H9 (cell line): ENCODE data around the gene MMP25. TPM values are rescaled to one million over a fixed set of nuclear protein-coding genes. Genes with fewer than 3 reads are reported as not detected.

Source experiments
- DNase-seq: peaks from one replicate; pipeline ENCODE4 v3.0.0-alpha.2; 2017
- H2AFZ ChIP-seq: one replicate; pipeline ENCODE4 v1.6.1; 2013; ENCODE audit warnings: mild to moderate bottlenecking, low read length, control low read depth, moderate library complexity
- H2AK5ac ChIP-seq: 2 replicates; pipeline ENCODE4 v1.6.1; 2013; ENCODE audit warnings: low read length, control low read depth, mixed read lengths; ENCODE audit not compliant: insufficient read length
- H2BK120ac ChIP-seq: one replicate; pipeline ENCODE4 v1.6.1; 2013; ENCODE audit warnings: low read depth, mild to moderate bottlenecking, low read length, control low read depth, inconsistent platforms; ENCODE audit not compliant: poor library complexity, severe bottlenecking
- H2BK12ac ChIP-seq: 2 replicates; pipeline ENCODE4 v1.6.1; 2013; ENCODE audit warnings: low read length, control low read depth, mixed read lengths, low read depth; ENCODE audit not compliant: insufficient read length
- H2BK15ac ChIP-seq: 2 replicates; pipeline ENCODE4 v1.6.1; 2013; ENCODE audit warnings: low read depth, low read length, control low read depth
- H2BK20ac ChIP-seq: one replicate; pipeline ENCODE4 v1.6.1; 2013; ENCODE audit warnings: low read depth, mild to moderate bottlenecking, low read length, control low read depth, inconsistent platforms; ENCODE audit not compliant: poor library complexity, severe bottlenecking
- H2BK5ac ChIP-seq: 2 replicates; pipeline ENCODE4 v1.6.1; 2013; ENCODE audit warnings: low read length, control low read depth, mixed read lengths; ENCODE audit not compliant: insufficient read length
- H3K14ac ChIP-seq: 2 replicates; pipeline ENCODE4 v1.6.1; 2013; ENCODE audit warnings: low read length, control low read depth; ENCODE audit not compliant: insufficient read depth
- H3K18ac ChIP-seq: 2 replicates; pipeline ENCODE4 v1.6.1; 2013; ENCODE audit warnings: low read depth, mild to moderate bottlenecking, mixed read lengths, low read length, control low read depth; ENCODE audit not compliant: insufficient read length
- H3K23ac ChIP-seq: 2 replicates; pipeline ENCODE4 v1.6.1; 2013; ENCODE audit warnings: low read length, control low read depth, mixed read lengths, low read depth; ENCODE audit not compliant: insufficient read length
- H3K23me2 ChIP-seq: 2 replicates; pipeline ENCODE4 v1.6.1; 2013; ENCODE audit warnings: low read depth, mild to moderate bottlenecking, mixed read lengths, low read length, control low read depth; ENCODE audit not compliant: insufficient read length, poor library complexity, severe bottlenecking
- H3K27ac ChIP-seq: 2 replicates; pipeline ENCODE4 v1.5.1; 2013; ENCODE audit warnings: low read length, control low read depth, mixed read lengths, low read depth; ENCODE audit not compliant: insufficient read length
- H3K27me3 ChIP-seq: 2 replicates; pipeline ENCODE4 v1.6.1; 2013; ENCODE audit warnings: low read length, control low read depth, inconsistent platforms; ENCODE audit not compliant: insufficient read depth
- H3K4ac ChIP-seq: 2 replicates; pipeline ENCODE4 v1.6.1; 2013; ENCODE audit warnings: low read depth, mild to moderate bottlenecking, control low read depth, inconsistent platforms, low read length, moderate library complexity
- H3K4me1 ChIP-seq: 2 replicates; pipeline ENCODE4 v1.6.1; 2013; ENCODE audit warnings: low read length, control low read depth, inconsistent platforms; ENCODE audit not compliant: insufficient read depth
- H3K4me2 ChIP-seq: 2 replicates; pipeline ENCODE4 v1.6.1; 2013; ENCODE audit warnings: low read length, control low read depth, mixed read lengths; ENCODE audit not compliant: insufficient read length, insufficient read depth
- H3K56ac ChIP-seq: 2 replicates; pipeline ENCODE4 v1.6.1; 2013; ENCODE audit warnings: low read depth, mild to moderate bottlenecking, mixed read lengths, low read length, control low read depth; ENCODE audit not compliant: insufficient read length
- H3K79me1 ChIP-seq: 2 replicates; pipeline ENCODE4 v1.6.1; 2013; ENCODE audit warnings: low read depth, mild to moderate bottlenecking, moderate library complexity, low read length, control low read depth, inconsistent platforms; ENCODE audit not compliant: insufficient read depth, poor library complexity, severe bottlenecking
- H3K79me2 ChIP-seq: 2 replicates; pipeline ENCODE4 v1.6.1; 2013; ENCODE audit warnings: low read length, control low read depth, inconsistent platforms; ENCODE audit not compliant: insufficient read depth
- H3K9ac ChIP-seq: 2 replicates; pipeline ENCODE4 v1.6.1; 2013; ENCODE audit warnings: low read length, control low read depth, mixed read lengths; ENCODE audit not compliant: insufficient read length; ENCODE audit errors: extremely low read depth
- H3K9me3 ChIP-seq: one replicate; pipeline ENCODE4 v1.6.1; 2013; ENCODE audit warnings: low read depth, low read length, inconsistent platforms; ENCODE audit not compliant: control insufficient read depth
- H3T11ph ChIP-seq: one replicate; pipeline ENCODE4 v1.6.1; 2013; ENCODE audit warnings: mild to moderate bottlenecking, low read length, control low read depth, inconsistent platforms
- H4K20me1 ChIP-seq: one replicate; pipeline ENCODE4 v1.6.1; 2013; ENCODE audit not compliant: control insufficient read depth, insufficient read length, insufficient read depth
- H4K5ac ChIP-seq: 2 replicates; pipeline ENCODE4 v1.6.1; 2013; ENCODE audit warnings: low read depth, mild to moderate bottlenecking, mixed read lengths, low read length, control low read depth; ENCODE audit not compliant: insufficient read length
- H4K8ac ChIP-seq: replicated peaks from 2 replicates; pipeline ENCODE4 v1.6.1; 2013; ENCODE audit warnings: low read length, control low read depth, mixed read lengths, low read depth; ENCODE audit not compliant: insufficient read length
- H4K91ac ChIP-seq: 2 replicates; pipeline ENCODE4 v1.6.1; 2013; ENCODE audit warnings: low read depth, mild to moderate bottlenecking, moderate library complexity, mixed read lengths, low read length, control low read depth; ENCODE audit not compliant: insufficient read length
- H3K27ac Mint-ChIP-seq, 3 experiments: 2 replicates in 2 of 3; 3 replicates in 1 of 3; pipeline ENCODE4 v1.8.0; 2020 to 2021; ENCODE audit warnings: mixed read lengths in 3 of 3, mild to moderate bottlenecking in 1 of 3, moderate library complexity in 1 of 3
- H3K27me3 Mint-ChIP-seq: 2 replicates; pipeline ENCODE4 v1.8.0; 2021; ENCODE audit warnings: low read depth, mild to moderate bottlenecking, moderate library complexity, mixed read lengths
- H3K36me3 Mint-ChIP-seq, 3 experiments: 2 replicates in 2 of 3; 3 replicates in 1 of 3; pipeline ENCODE4 v1.8.0; 2020 to 2021; ENCODE audit warnings: low read depth in 3 of 3, mixed read lengths in 3 of 3; ENCODE audit not compliant: insufficient read depth in 1 of 3
- H3K4me1 Mint-ChIP-seq, 2 experiments: 2 replicates each; pipeline ENCODE4 v1.8.0; 2020; ENCODE audit warnings: mixed read lengths in 2 of 2
- H3K4me3 Mint-ChIP-seq, 2 experiments: 2 replicates in 1 of 2; 3 replicates in 1 of 2; pipeline ENCODE4 v1.8.0; 2020 to 2021; ENCODE audit warnings: mild to moderate bottlenecking in 2 of 2, mixed read lengths in 2 of 2, moderate library complexity in 1 of 2
- H3K9me3 Mint-ChIP-seq, 2 experiments: 2 replicates in 1 of 2; 3 replicates in 1 of 2; pipeline ENCODE4 v1.8.0; 2020; ENCODE audit warnings: mild to moderate bottlenecking in 2 of 2, mixed read lengths in 2 of 2, moderate library complexity in 1 of 2
- CTCF ChIP-seq: fragments of 200-600 bp; sonication (generic); conservative IDR thresholded peaks from 3 replicates; pipeline ENCODE4 v1.8.0; 2021; ENCODE audit warnings: antibody characterized with exemption, mild to moderate bottlenecking
- WGBS: extraction: QIAGEN DNeasy Blood & Tissue Kit; methylation state at CpG from one replicate; pipeline ENCODE4 v1.1.7; 2013; ENCODE audit warnings: missing lambda C conversion rate, low lambda C conversion rate, mixed read lengths; ENCODE audit not compliant: insufficient read length; ENCODE audit errors: extremely low coverage; 5-methylcytosine and 5-hydroxymethylcytosine counted together
- total RNA-seq: library from RNA; stranded (reverse); gene quantifications from 2 replicates; pipeline ENCODE4 v1.2.1, GENCODE V29; 2021

MMP25 gene
- total RNA-seq, 1 experiment from 2014 or later, result 13.5 TPM

GRCh38 chr16:3066440-3066748 is 20.0 kb downstream of the MMP25 start:
- no peaks in the 10 kb centered on the region for H3K36me3 Mint-ChIP-seq
- Histone ChIP-seq H2BK20ac (no peak overlapping the region), H4K8ac (no peak overlapping the region), H3T11ph (no peak overlapping the region), H3K79me2 (no peaks in the 10 kb centered on the region), H3K4ac (no peak overlapping the region), H3K18ac (no peak overlapping the region), H2AFZ (no peak overlapping the region), H3K9ac (no peak overlapping the region), H2BK12ac (no peak overlapping the region), H2BK120ac (no peak overlapping the region), H3K23ac (no peak overlapping the region), H2AK5ac (no peak overlapping the region), H4K5ac (no peak overlapping the region), H4K91ac (no peak overlapping the region), H3K79me1 (no peaks in the 10 kb centered on the region), H3K9me3 (no peaks in the 10 kb centered on the region), H3K56ac (no peak overlapping the region), H3K4me2 (no peak overlapping the region), H3K4me1 (no peaks in the 10 kb centered on the region; the same call in 1 of the 2 replicates), H3K23me2 (no peaks in the 10 kb centered on the region), H4K20me1 (no peaks in the 10 kb centered on the region), H3K14ac (no peak overlapping the region), H3K27me3 (no peaks in the 10 kb centered on the region), H3K27ac (no peak overlapping the region), H2BK5ac (no peak overlapping the region), H2BK15ac (no peak overlapping the region)
- H3K4me3 Mint-ChIP-seq, result no peak overlapping the region
- H3K27ac Mint-ChIP-seq, result peak overlapping the region in 1 of 3 experiments; percentile 55; a peak in 1 of 7 replicates
- WGBS, result no CpG with 5 or more reads among the region's 7 CpGs
- TF ChIP-seq CTCF, result no peak
- no peaks in the 10 kb centered on the region; a peak in 1 of 5 replicates for H3K9me3 Mint-ChIP-seq
- DNase-seq, result no peak
- peaks cover 13% of the 10 kb centered on the region for H3K27me3 Mint-ChIP-seq
- peaks cover 21 to 23% of the 10 kb centered on the region in 2 experiments for H3K4me1 Mint-ChIP-seq
